Nephron progenitor cell (in vitro differentiated cells): ENCODE measurements around the gene RFK.
"Not testable (repeated sequence)": the region's sequence is repeated elsewhere in the genome, so short reads cannot be mapped to it uniquely, and the experiment has no call there.

Experiments used
- DNase-seq: peaks from one replicate; pipeline ENCODE4 v3.0.0; 2021
- H3K27ac Mint-ChIP-seq: 2 replicates; pipeline ENCODE4 v1.8.0; 2021; ENCODE audit warnings: mild to moderate bottlenecking, moderate library complexity, mixed read lengths
- H3K27me3 Mint-ChIP-seq: 2 replicates; pipeline ENCODE4 v1.8.0; 2021; ENCODE audit warnings: mild to moderate bottlenecking, low read depth, mixed read lengths; ENCODE audit not compliant: poor library complexity
- H3K36me3 Mint-ChIP-seq: 2 replicates; pipeline ENCODE4 v1.8.0; 2021; ENCODE audit warnings: low read depth, mixed read lengths
- H3K4me1 Mint-ChIP-seq: 2 replicates; pipeline ENCODE4 v1.8.0; 2021; ENCODE audit warnings: mixed read lengths
- H3K4me3 Mint-ChIP-seq: 2 replicates; pipeline ENCODE4 v1.8.0; 2021; ENCODE audit warnings: mild to moderate bottlenecking, moderate library complexity, mixed read lengths
- H3K9me3 Mint-ChIP-seq: 2 replicates; pipeline ENCODE4 v1.8.0; 2021; ENCODE audit warnings: mild to moderate bottlenecking, moderate library complexity, mixed read lengths
- CTCF ChIP-seq: fragments of 200-600 bp; sonication (generic); IDR thresholded peaks from 2 replicates; pipeline ENCODE4 v1.5.0; 2021; ENCODE audit warnings: antibody characterized with exemption

Gene RFK

DNA sequence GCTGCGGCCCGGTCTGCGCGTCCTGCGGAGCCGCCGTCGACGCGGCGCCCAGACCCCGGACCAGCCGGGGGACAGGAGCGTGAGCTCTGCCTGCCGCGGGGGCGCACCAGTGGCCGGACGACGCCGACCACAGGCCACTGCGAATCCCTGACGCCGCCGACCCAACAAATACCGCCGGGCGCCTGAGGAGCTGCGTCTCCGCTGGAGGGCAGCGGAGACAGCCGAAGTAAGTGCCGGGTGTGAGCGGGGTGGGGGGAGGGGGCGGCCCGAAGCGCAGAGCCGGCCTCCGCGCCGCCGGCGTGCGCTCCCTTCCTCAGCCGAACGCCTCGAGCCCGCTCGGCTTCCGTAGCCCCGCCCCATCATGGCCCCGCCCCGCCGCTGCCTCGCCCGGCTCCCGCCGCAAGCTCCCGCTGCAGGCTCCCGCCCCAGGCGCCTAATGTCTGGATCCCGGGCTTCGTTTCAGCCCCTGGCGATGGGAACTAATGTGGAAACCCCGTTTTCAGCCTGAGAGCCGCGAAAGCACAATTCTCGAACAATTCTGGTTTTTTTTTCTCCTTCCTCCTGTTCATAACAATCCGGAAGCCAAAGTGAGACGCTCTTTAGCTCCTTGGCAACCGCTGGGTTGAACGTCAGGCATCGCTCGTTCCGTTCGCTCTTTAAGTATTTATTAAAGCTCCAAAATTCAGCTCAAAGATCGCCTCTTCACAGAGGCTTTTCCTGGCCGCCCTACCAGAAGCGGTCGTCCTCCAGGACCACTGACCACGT, at the start of gene RFK:
Gene RFK (minus strand): TSS at position 232 of the 765 bp plus-strand sequence. CDS start 255 bp downstream, outside the sequence.
- H3K9me3 Mint-ChIP-seq = peaks cover 14% of the 10 kb centered on the region
- no peaks in the 10 kb centered on the region for H3K27me3 Mint-ChIP-seq
- peak; percentile 99 for DNase-seq
- H3K4me1 Mint-ChIP-seq = peaks cover 5% of the 10 kb centered on the region
- H3K27ac Mint-ChIP-seq = peak within 1 kb of the TSS; percentile 100
- TF ChIP-seq CTCF = no peak
- peaks cover 27% of the 10 kb centered on the region for H3K36me3 Mint-ChIP-seq
- H3K4me3 Mint-ChIP-seq = peak within 1 kb of the TSS; percentile 94

GRCh38 chr9:76443887-76444286, 49.7 kb upstream of the RFK start:
- Mint-ChIP-seq H3K9me3 (peaks cover 15% of the 10 kb centered on the region), H3K4me3 (no peak overlapping the region), H3K4me1 (no peaks in the 10 kb centered on the region), H3K27ac (no peak overlapping the region), H3K27me3 (no peaks in the 10 kb centered on the region), H3K36me3 (peaks cover 4% of the 10 kb centered on the region)
- DNase-seq = no peak
- TF ChIP-seq CTCF = no peak

- Mint-ChIP-seq H3K4me3 (no peak overlapping the region), H3K27ac (peak overlapping the region; percentile 92), H3K27me3 (no peaks in the 10 kb centered on the region), H3K36me3 (peaks cover 4% of the 10 kb centered on the region), H3K4me1 (no peaks in the 10 kb centered on the region), H3K9me3 (peaks cover 15% of the 10 kb centered on the region)
- no peak for TF ChIP-seq CTCF
- no peak for DNase-seq
Observed at GRCh38 chr9:76441551-76442322, 47.5 kb upstream of the RFK start.

- no peak overlapping the region for H3K27ac Mint-ChIP-seq
- peaks cover 4% of the 10 kb centered on the region for H3K36me3 Mint-ChIP-seq
- no peak for TF ChIP-seq CTCF
- H3K4me3 Mint-ChIP-seq = no peak overlapping the region
- H3K9me3 Mint-ChIP-seq = peaks cover 24% of the 10 kb centered on the region
- no peaks in the 10 kb centered on the region for H3K4me1 Mint-ChIP-seq
- no peak for DNase-seq
- no peaks in the 10 kb centered on the region for H3K27me3 Mint-ChIP-seq
Observed at GRCh38 chr9:76438841-76439588, 44.8 kb upstream of the RFK start.

- DNase-seq, H3K36me3 Mint-ChIP-seq, H3K4me3 Mint-ChIP-seq, H3K27ac Mint-ChIP-seq, H3K4me1 Mint-ChIP-seq, H3K27me3 Mint-ChIP-seq: not testable (repeated sequence)
- peaks cover 14% of the 10 kb centered on the region for H3K9me3 Mint-ChIP-seq
Observed at GRCh38 chr9:76437017-76437699, 42.9 kb upstream of the RFK start.

- not testable (repeated sequence) for H3K36me3 Mint-ChIP-seq, H3K27me3 Mint-ChIP-seq, H3K4me1 Mint-ChIP-seq, H3K4me3 Mint-ChIP-seq, H3K9me3 Mint-ChIP-seq, DNase-seq, H3K27ac Mint-ChIP-seq
Observed at GRCh38 chr9:76434897-76435296, 40.7 kb upstream of the RFK start.
